HepG2 (cell line): ENCODE data around the gene HELZ. TPM values are rescaled to one million over a fixed set of nuclear protein-coding genes. Genes with fewer than 3 reads are reported as not detected.

Experiments used
- GATA4 ChIP-seq: sonication (generic); IDR thresholded peaks from 2 replicates; pipeline ENCODE4 v1.6.1; 2016; ENCODE audit warnings: antibody characterized with exemption, low read depth, borderline replicate concordance
- MXI1 ChIP-seq: IDR thresholded peaks from 3 replicates; pipeline ENCODE4 v1.6.1; 2012; ENCODE audit warnings: low read depth, low read length, inconsistent platforms, borderline replicate concordance
- RAD21 ChIP-seq: fragments of 450-650 bp; formaldehyde crosslinking; IDR thresholded peaks from 2 replicates; pipeline ENCODE4 v1.5.0; 2020; ENCODE audit warnings: mild to moderate bottlenecking
- RFXANK ChIP-seq: IDR thresholded peaks from 2 replicates; pipeline ENCODE4 v1.6.1; 2016
- ZFAT ChIP-seq: sonication (generic); formaldehyde crosslinking; conservative IDR thresholded peaks from 2 replicates; pipeline ENCODE4 v1.8.1; 2023; ENCODE audit warnings: missing genetic modification reagents, inconsistent platforms
- ZNF17 ChIP-seq: sonication (generic); formaldehyde crosslinking; IDR thresholded peaks from 2 replicates; pipeline ENCODE4 v1.5.0; 2020; ENCODE audit warnings: mild to moderate bottlenecking, missing genetic modification reagents
- ZNF205 ChIP-seq: IDR thresholded peaks from 2 replicates; pipeline ENCODE4 v1.6.1; 2018; ENCODE audit warnings: missing biosample characterization, missing genetic modification reagents
- ZNF724P ChIP-seq: sonication (generic); formaldehyde crosslinking; IDR thresholded peaks from 2 replicates; pipeline ENCODE4 v1.8.0; 2022; ENCODE audit warnings: missing genetic modification reagents, borderline replicate concordance
- ZSCAN22 ChIP-seq: sonication (generic); formaldehyde crosslinking; IDR thresholded peaks from 2 replicates; pipeline ENCODE4 v1.4.0; 2020; ENCODE audit warnings: mild to moderate bottlenecking, missing genetic modification reagents
- polyA plus RNA-seq, 8 experiments: library from polyadenylated mRNA; depleted of rRNA in 3 of 8; stranded (reverse) in 7 of 8; unstranded in 1 of 8; fragments of >200 nt; fragmentation: Illumina TruSeq in 4 of 8; extraction: Trizol in 4 of 8; gene quantifications; 2 replicates each; pipeline versions ENCODE4 v1.2.1 to v1.2.3, GENCODE V29; 2011 to 2016; ENCODE audit warnings: low read depth in 4 of 8, missing spikeins in 1 of 8, mixed read lengths in 1 of 8; ENCODE audit not compliant: insufficient read depth in 1 of 8
- total RNA-seq, 5 experiments: library from RNA; depleted of rRNA; stranded (reverse); fragments of >200 nt; fragmentation: Illumina TruSeq; extraction: Trizol; gene quantifications; 2 replicates each; pipeline ENCODE4 v1.2.3, GENCODE V29; 2016; ENCODE audit warnings: low read depth in 1 of 5
- TF ChIP-seq, protein P1 (sequence below): sonication (generic); formaldehyde crosslinking; IDR thresholded peaks from 2 replicates; pipeline ENCODE4 v1.4.0; 2020; ENCODE audit warnings: missing genetic modification reagents, borderline replicate concordance
- TF ChIP-seq, protein P2 (sequence below): sonication (generic); formaldehyde crosslinking; IDR thresholded peaks from 2 replicates; pipeline ENCODE4 v1.4.0; 2020; ENCODE audit warnings: mild to moderate bottlenecking, low read depth, missing genetic modification reagents
- TF ChIP-seq, protein P3 (sequence below), 2 experiments: sonication (generic) in 1 of 2; formaldehyde crosslinking in 1 of 2; IDR thresholded peaks; 2 replicates each; pipeline versions ENCODE4 v1.4.0 to v1.6.1; 2018 to 2020; ENCODE audit warnings: missing genetic modification reagents in 2 of 2, borderline replicate concordance in 1 of 2, low read depth in 1 of 2, mild to moderate bottlenecking in 1 of 2, missing biosample characterization in 1 of 2
- TF ChIP-seq, protein P4 (sequence below): sonication (generic); formaldehyde crosslinking; IDR thresholded peaks from 2 replicates; pipeline ENCODE4 v1.4.0; 2020; ENCODE audit warnings: missing genetic modification reagents, mild to moderate bottlenecking, borderline replicate concordance
- TF ChIP-seq, protein P5 (sequence below): sonication (generic); formaldehyde crosslinking; IDR thresholded peaks from 2 replicates; pipeline ENCODE4 v1.4.0; 2020; ENCODE audit warnings: missing genetic modification reagents

Gene HELZ
- total and polyA plus RNA-seq, 2 of the 13 experiments (the other 11 are each of a cell fraction or from before 2014, with no cell fraction given), result 35.3 to 52.4 TPM

DNA sequence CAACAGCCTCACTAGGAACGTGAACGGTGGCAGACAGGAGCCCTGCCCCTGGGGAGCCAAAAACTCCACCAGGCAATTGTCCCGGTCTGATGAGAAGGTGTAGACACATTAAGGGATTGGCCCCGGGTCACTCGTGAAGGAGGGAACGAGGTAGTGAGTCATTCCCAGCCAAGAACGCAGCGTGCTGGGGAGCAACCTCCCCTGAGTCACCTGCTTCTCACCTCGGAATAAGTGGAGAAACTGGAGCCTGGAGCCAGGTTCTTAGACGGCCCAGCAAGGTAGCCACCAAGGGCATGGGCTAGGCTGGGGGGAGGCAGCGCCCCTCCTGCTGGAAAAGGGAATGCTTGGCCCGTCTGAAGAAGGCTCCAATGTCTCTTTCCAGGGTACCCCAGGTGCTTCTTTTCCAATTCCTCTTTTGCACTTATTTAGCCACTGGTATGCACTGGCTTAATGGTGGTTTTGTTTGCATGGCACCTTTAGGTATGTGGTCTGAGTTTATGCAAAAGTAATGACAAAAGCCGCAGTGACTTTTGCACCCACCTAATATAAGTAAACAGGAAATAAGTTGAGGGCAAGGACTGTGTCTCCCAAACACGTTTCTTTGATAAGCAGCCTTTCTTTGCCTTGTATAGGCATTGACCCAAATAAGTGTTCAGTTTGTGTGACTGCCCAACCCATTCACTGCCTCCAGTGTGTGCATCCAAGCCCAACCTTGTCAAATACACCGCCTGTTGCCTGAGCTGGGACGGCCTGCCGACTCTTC, 1.8 kb upstream of the HELZ start (continued):
- TF ChIP-seq, protein P1, sequence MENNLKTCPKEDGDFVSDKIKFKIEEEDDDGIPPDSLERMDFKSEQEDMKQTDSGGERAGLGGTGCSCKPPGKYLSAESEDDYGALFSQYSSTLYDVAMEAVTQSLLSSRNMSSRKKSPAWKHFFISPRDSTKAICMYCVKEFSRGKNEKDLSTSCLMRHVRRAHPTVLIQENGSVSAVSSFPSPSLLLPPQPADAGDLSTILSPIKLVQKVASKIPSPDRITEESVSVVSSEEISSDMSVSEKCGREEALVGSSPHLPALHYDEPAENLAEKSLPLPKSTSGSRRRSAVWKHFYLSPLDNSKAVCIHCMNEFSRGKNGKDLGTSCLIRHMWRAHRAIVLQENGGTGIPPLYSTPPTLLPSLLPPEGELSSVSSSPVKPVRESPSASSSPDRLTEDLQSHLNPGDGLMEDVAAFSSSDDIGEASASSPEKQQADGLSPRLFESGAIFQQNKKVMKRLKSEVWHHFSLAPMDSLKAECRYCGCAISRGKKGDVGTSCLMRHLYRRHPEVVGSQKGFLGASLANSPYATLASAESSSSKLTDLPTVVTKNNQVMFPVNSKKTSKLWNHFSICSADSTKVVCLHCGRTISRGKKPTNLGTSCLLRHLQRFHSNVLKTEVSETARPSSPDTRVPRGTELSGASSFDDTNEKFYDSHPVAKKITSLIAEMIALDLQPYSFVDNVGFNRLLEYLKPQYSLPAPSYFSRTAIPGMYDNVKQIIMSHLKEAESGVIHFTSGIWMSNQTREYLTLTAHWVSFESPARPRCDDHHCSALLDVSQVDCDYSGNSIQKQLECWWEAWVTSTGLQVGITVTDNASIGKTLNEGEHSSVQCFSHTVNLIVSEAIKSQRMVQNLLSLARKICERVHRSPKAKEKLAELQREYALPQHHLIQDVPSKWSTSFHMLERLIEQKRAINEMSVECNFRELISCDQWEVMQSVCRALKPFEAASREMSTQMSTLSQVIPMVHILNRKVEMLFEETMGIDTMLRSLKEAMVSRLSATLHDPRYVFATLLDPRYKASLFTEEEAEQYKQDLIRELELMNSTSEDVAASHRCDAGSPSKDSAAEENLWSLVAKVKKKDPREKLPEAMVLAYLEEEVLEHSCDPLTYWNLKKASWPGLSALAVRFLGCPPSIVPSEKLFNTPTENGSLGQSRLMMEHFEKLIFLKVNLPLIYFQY, result peak; percentile 98; the same call in 1 of the 2 replicates
- TF ChIP-seq ZNF724P (CRISPR knock-in tag) (no peak), ZNF205 (CRISPR knock-in tag) (peak; percentile 55), ZNF17 (CRISPR knock-in tag) (no peak), RFXANK (CRISPR knock-in tag) (peak; percentile 49; the same call in 1 of the 2 replicates), MXI1 (peak; percentile 84; the same call in 2 of the 3 replicates), ZSCAN22 (no peak), GATA4 (peak; percentile 84; the same call in 1 of the 2 replicates), ZFAT (CRISPR knock-in tag) (no peak), RAD21 (CRISPR knock-in tag) (no peak)
- TF ChIP-seq, protein P2, sequence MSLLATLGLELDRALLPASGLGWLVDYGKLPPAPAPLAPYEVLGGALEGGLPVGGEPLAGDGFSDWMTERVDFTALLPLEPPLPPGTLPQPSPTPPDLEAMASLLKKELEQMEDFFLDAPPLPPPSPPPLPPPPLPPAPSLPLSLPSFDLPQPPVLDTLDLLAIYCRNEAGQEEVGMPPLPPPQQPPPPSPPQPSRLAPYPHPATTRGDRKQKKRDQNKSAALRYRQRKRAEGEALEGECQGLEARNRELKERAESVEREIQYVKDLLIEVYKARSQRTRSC, result peak; percentile 55; the same call in 1 of the 2 replicates
- TF ChIP-seq, protein P3, sequence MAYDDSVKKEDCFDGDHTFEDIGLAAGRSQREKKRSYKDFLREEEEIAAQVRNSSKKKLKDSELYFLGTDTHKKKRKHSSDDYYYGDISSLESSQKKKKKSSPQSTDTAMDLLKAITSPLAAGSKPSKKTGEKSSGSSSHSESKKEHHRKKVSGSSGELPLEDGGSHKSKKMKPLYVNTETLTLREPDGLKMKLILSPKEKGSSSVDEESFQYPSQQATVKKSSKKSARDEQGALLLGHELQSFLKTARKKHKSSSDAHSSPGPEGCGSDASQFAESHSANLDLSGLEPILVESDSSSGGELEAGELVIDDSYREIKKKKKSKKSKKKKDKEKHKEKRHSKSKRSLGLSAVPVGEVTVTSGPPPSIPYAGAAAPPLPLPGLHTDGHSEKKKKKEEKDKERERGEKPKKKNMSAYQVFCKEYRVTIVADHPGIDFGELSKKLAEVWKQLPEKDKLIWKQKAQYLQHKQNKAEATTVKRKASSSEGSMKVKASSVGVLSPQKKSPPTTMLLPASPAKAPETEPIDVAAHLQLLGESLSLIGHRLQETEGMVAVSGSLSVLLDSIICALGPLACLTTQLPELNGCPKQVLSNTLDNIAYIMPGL (CRISPR knock-in tag; IDR thresholded peaks at IDR 0.05; ENCODE audit: borderline replicate concordance in 1 of 2, low read depth in 1 of 2), result peak; percentile 61 to 76; a peak in 2 of 4 replicates
- TF ChIP-seq, protein P4, sequence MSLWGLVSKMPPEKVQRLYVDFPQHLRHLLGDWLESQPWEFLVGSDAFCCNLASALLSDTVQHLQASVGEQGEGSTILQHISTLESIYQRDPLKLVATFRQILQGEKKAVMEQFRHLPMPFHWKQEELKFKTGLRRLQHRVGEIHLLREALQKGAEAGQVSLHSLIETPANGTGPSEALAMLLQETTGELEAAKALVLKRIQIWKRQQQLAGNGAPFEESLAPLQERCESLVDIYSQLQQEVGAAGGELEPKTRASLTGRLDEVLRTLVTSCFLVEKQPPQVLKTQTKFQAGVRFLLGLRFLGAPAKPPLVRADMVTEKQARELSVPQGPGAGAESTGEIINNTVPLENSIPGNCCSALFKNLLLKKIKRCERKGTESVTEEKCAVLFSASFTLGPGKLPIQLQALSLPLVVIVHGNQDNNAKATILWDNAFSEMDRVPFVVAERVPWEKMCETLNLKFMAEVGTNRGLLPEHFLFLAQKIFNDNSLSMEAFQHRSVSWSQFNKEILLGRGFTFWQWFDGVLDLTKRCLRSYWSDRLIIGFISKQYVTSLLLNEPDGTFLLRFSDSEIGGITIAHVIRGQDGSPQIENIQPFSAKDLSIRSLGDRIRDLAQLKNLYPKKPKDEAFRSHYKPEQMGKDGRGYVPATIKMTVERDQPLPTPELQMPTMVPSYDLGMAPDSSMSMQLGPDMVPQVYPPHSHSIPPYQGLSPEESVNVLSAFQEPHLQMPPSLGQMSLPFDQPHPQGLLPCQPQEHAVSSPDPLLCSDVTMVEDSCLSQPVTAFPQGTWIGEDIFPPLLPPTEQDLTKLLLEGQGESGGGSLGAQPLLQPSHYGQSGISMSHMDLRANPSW (CRISPR knock-in tag), result no peak
- TF ChIP-seq, protein P5, sequence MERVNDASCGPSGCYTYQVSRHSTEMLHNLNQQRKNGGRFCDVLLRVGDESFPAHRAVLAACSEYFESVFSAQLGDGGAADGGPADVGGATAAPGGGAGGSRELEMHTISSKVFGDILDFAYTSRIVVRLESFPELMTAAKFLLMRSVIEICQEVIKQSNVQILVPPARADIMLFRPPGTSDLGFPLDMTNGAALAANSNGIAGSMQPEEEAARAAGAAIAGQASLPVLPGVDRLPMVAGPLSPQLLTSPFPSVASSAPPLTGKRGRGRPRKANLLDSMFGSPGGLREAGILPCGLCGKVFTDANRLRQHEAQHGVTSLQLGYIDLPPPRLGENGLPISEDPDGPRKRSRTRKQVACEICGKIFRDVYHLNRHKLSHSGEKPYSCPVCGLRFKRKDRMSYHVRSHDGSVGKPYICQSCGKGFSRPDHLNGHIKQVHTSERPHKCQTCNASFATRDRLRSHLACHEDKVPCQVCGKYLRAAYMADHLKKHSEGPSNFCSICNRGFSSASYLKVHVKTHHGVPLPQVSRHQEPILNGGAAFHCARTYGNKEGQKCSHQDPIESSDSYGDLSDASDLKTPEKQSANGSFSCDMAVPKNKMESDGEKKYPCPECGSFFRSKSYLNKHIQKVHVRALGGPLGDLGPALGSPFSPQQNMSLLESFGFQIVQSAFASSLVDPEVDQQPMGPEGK (CRISPR knock-in tag), result peak; percentile 95
